IPS-18a (cell line): ENCODE results near the gene ACVR1.
A peak's percentile ranks its signal among the peaks of the same experiment; 100 is the strongest.
"Not testable (repeated sequence)": the region's sequence is repeated elsewhere in the genome, so short reads cannot be mapped to it uniquely, and the experiment has no call there.

ENCODE experiments used
- H3K27ac ChIP-seq: one replicate; pipeline ENCODE4 v1.5.1; 2013; ENCODE audit warnings: low read length
- H3K27me3 ChIP-seq: one replicate; pipeline ENCODE4 v1.6.1; 2013; ENCODE audit warnings: mild to moderate bottlenecking, low read length; ENCODE audit not compliant: control insufficient read depth, insufficient read depth
- H3K36me3 ChIP-seq: one replicate; pipeline ENCODE4 v1.6.1; 2013; ENCODE audit warnings: low read depth, low read length; ENCODE audit not compliant: control insufficient read depth
- H3K4me1 ChIP-seq: one replicate; pipeline ENCODE4 v1.6.1; 2013; ENCODE audit warnings: low read depth, low read length; ENCODE audit not compliant: control insufficient read depth
- H3K4me3 ChIP-seq: one replicate; pipeline ENCODE4 v1.5.1; 2013; ENCODE audit warnings: low read length
- H3K9ac ChIP-seq: one replicate; pipeline ENCODE4 v1.6.1; 2013; ENCODE audit warnings: mild to moderate bottlenecking, low read length, moderate library complexity
- H3K9me3 ChIP-seq: one replicate; pipeline ENCODE4 v1.6.1; 2013; ENCODE audit warnings: low read depth, low read length; ENCODE audit not compliant: control insufficient read depth

Gene ACVR1

DNA sequence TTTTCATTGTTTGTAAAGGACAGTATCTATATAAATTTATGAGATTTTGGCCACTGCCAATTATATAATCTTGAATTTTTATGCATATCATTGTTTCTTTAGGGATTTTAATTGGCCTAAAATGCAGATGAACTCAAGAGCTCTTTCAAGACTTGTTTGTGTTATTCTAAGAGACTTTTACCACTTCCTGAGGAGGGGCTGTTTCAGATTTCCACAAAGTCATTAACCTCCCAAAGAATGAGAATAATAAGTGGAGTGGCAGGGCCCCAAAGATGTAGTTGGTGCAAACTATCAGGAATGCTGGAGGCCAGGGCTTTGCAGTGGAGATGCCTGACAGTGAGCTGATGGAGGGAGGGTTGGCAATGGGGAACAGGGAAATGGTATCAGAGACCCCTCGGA is 15.5 kb upstream of the ACVR1 start:
- Histone ChIP-seq H3K4me3 (no peak overlapping the region), H3K9me3 (no peaks in the 10 kb centered on the region), H3K27ac (no peak overlapping the region), H3K36me3 (no peaks in the 10 kb centered on the region), H3K27me3 (no peaks in the 10 kb centered on the region), H3K9ac (no peak overlapping the region), H3K4me1 (peaks cover 25% of the 10 kb centered on the region)

DNA sequence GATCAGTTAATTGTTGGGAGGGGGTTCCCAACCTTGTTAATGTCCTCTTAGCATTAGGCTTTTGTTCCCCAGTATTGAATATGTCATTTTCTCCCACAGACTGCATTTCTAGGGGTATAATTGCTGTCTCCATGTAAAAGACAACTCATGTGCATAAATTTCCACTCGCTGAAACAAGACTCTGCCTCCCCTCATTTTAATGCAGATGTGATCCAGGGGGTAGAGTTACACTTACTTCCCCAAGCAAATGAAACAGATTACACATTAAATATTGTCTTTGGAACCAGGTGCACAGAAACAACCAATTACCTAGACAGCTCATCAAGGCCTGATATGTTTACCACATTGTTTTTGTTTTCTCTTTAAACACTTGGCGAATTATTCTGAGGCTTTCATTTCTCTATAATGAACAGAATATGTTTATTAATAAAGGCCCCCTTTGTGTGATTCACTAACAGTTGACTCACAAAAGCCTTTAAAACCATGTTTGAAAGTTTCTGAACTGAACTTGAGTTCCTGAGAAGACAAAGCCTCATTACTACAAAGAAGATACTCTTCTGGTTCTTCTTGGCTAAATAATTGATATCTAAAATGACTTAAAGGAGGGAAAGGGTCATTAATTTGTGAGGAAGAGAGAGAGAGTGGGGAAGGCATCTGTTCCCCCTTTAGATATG is 15.0 kb upstream of the ACVR1 start:
- H3K9me3 ChIP-seq = no peaks in the 10 kb centered on the region
- H3K27me3 ChIP-seq = no peaks in the 10 kb centered on the region
- peak overlapping the region; percentile 4 for H3K27ac ChIP-seq
- peak overlapping the region; percentile 18 for H3K4me3 ChIP-seq
- no peaks in the 10 kb centered on the region for H3K36me3 ChIP-seq
- peaks cover 25% of the 10 kb centered on the region for H3K4me1 ChIP-seq
- no peak overlapping the region for H3K9ac ChIP-seq

DNA sequence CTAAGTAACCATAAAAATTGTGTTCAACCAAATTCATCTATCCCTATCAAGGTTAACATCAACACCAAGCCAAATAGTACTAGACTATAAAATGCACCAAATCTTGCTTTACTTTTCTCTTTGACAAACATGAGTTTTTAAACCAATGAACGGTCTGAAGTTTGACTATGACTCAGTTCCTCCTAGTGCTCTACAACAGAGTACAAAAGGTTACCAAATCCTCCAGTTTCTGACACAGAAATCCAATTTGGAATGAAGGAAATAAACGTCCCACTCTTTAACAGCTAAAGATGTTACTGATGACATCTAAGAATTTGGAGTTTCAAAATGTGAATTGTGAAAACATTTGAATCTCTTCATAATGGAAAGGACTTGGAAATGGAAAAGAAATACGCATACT is 11.8 kb upstream of the ACVR1 start:
- Histone ChIP-seq H3K27me3 (no peaks in the 10 kb centered on the region), H3K27ac (no peak overlapping the region), H3K36me3 (no peaks in the 10 kb centered on the region), H3K4me3 (no peak overlapping the region), H3K9me3 (no peaks in the 10 kb centered on the region), H3K4me1 (peaks cover 25% of the 10 kb centered on the region), H3K9ac (no peak overlapping the region)

DNA sequence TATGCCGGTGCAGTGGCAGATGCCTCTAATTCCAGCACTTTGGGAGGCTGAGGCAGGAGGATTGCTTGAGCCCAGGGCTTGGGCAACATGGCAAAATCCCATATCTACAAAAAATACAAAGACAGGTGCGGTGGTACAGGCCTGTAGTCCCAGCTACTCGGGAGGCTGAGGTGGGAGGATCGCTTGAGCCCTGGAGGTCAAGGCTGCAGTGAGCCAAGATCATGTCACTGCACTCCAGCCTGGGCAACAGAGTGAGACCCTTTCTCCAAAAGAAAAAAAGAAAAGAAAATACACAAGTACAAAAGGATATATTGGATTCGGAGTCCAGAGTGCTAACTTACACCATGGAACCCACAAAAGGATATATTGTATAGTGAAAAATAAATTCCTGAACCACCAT is 8.4 kb upstream of the ACVR1 start:
- H3K4me1 ChIP-seq, H3K9me3 ChIP-seq: not testable (repeated sequence)

DNA sequence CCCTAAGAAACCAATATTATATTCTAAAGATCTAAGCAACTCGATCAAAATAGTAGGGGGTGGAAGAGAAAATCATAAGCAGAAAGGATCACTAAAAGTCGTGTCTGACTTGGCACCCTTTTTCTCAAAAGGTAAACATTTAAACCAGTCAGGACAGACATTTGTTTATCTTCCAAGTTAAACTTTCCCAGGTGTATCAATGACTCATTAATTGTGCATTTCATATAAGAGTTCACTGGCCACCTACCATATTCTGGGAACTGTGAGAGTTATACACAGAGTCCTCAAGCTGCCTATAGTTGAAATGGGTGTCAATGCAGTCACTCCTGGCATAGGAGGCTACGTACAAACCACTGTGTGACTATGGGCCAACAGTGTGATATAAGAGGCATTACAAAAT is 4.8 kb upstream of the ACVR1 start:
- no peak overlapping the region for H3K27ac ChIP-seq
- no peak overlapping the region for H3K9ac ChIP-seq
- peaks cover 7% of the 10 kb centered on the region for H3K4me1 ChIP-seq
- H3K27me3 ChIP-seq = peaks cover 13% of the 10 kb centered on the region
- no peak overlapping the region for H3K4me3 ChIP-seq
- H3K36me3 ChIP-seq = no peaks in the 10 kb centered on the region
- H3K9me3 ChIP-seq = no peaks in the 10 kb centered on the region

More for the DNA sequence above, 8.4 kb upstream of the ACVR1 start:
- not testable (repeated sequence) for H3K27ac ChIP-seq, H3K4me3 ChIP-seq, H3K36me3 ChIP-seq, H3K9ac ChIP-seq, H3K27me3 ChIP-seq

DNA sequence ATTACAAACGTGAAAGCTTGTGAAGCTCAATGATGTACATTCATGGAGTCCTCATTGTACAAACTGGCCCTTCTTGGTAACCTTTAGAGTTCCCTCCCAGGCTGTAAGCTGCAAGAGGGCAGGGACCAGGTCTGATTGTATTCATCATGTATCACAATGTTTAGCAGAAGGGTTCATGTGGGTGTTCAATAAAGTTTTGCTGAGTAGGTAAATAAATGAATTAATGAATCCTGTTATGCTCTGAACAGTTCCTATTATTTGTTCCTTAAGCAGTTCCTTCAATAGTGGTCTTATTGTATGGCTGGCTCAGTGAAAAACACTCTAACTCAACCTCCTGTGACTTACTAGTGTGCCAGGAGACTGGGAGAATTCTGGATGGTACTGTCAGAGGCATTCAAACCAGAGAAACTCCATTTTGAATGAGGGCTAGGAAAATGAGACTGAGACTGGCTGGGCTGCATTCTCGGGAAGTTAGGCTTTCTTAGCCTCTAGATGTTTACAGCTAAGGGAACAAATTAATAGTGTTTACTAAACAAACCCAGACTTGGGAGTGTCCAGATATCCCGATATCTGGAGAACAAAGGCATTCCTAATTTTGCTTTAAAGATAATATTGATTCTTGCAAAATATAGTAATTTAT is 1.8 kb upstream of the ACVR1 start:
- Histone ChIP-seq H3K9ac (no peak overlapping the region), H3K9me3 (no peaks in the 10 kb centered on the region), H3K36me3 (no peaks in the 10 kb centered on the region), H3K4me1 (peaks cover 7% of the 10 kb centered on the region), H3K4me3 (no peak overlapping the region), H3K27ac (no peak overlapping the region), H3K27me3 (peaks cover 26% of the 10 kb centered on the region)

DNA sequence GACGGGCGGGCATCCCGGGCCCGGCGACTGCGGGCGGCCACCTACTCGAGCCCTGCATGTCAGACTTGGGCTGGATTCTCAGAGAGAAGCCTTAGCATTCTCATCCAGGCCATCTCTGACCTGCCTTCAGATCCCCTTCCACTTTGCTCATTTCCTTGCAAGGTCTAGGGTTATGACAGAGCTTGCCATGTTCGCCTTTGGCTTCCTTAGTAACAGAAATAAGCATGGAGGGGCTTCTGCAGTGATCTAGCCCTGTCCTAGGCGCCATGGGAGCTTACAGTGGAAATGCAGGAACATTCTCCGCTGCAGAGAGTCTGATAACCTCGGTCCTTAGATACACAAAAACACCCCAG is 632 bp upstream of the ACVR1 start:
- Histone ChIP-seq H3K27me3 (peaks cover 26% of the 10 kb centered on the region), H3K9ac (peak overlapping the region; percentile 38), H3K27ac (no peak overlapping the region)

DNA sequence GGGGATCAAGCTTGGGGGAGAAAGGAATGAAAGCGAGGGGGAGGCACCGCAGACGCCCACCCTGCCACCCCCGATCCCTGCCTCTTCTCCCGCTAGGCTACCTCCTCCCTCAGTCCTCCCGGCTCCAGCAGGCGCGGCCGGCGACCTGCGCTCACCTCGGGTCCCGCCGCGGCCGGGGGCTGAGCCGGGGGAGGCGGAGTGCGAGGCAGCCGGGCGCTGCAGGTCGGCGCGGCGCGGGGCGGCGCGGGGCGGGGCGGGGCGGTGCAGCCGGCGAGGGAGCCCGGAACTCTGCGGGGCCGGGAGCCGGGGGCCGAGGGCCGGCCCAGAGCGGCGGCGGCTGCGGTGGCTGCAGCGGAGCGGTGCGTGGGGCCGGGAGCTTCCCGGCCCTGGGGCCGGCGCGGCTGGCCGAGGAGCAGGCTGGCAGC is 477 bp downstream of the ACVR1 start:
- no peaks in the 10 kb centered on the region for H3K36me3 ChIP-seq
- H3K27me3 ChIP-seq = peaks cover 26% of the 10 kb centered on the region
- peak overlapping the region; percentile 87 for H3K4me3 ChIP-seq
- peak overlapping the region; percentile 44 for H3K9ac ChIP-seq
- H3K27ac ChIP-seq = no peak overlapping the region
- H3K9me3 ChIP-seq = no peaks in the 10 kb centered on the region
- H3K4me1 ChIP-seq = peaks cover 10% of the 10 kb centered on the region

More for the DNA sequence above, 632 bp upstream of the ACVR1 start:
- Histone ChIP-seq H3K9me3 (no peaks in the 10 kb centered on the region), H3K4me1 (peaks cover 7% of the 10 kb centered on the region), H3K36me3 (no peaks in the 10 kb centered on the region), H3K4me3 (peak overlapping the region; percentile 73)

DNA sequence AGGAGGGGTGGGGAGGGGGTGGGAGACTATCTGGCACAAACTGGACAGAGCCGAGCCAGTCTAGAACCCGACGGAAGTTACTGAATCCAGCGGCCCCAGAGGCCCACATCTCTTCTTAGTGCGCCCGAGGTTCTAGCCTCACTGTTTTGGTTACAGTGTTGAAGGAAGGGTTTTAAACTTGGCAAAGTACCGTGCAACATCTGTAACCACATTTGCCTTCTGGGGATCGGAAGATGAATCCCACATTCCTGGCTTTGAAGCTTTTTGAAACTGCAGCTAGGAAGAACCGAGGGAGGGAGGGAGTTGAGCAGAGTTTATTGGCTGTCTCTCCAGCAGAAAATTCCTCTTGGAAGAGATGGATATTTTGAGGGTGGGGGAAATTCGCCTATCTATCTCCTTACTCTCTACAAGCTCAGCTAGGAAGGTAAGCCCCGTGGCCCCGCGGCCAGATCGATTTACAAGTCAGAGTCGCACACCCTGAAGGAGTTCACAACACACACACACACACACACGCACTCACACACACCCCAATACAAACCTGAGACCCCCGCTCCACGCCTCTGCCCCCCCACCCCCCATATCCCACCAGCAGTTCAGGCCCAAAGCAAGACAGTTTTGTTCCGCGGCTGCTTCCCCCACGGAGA is 1.0 kb downstream of the ACVR1 start:
- Histone ChIP-seq H3K9me3 (no peaks in the 10 kb centered on the region), H3K4me3 (peak overlapping the region; percentile 87), H3K27ac (no peak overlapping the region), H3K36me3 (no peaks in the 10 kb centered on the region), H3K27me3 (peaks cover 26% of the 10 kb centered on the region), H3K9ac (peak overlapping the region; percentile 44), H3K4me1 (peaks cover 10% of the 10 kb centered on the region)

DNA sequence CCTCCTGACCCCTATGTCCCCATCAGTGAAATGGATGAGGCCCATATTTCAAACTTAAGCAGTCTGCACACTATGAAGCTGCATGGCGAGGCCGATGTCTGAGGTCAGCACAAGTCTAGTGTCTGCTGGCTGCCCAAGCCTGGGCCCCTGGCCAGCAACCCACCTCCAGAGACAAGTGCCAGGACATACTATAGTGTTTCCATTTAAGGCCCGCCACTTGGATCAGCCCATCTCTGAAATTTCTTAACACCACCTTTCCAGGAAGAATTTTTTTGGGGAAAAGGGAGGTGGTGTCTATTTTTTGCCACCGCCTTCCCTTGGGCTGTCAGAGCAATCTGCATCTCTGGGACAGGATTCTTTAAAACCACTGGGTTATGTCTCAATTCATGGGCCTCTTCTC is 1.8 kb downstream of the ACVR1 start:
- Histone ChIP-seq H3K9me3 (no peaks in the 10 kb centered on the region), H3K4me1 (peaks cover 10% of the 10 kb centered on the region), H3K36me3 (no peaks in the 10 kb centered on the region), H3K27me3 (peaks cover 26% of the 10 kb centered on the region), H3K9ac (no peak overlapping the region), H3K27ac (no peak overlapping the region), H3K4me3 (peak overlapping the region; percentile 87)

DNA sequence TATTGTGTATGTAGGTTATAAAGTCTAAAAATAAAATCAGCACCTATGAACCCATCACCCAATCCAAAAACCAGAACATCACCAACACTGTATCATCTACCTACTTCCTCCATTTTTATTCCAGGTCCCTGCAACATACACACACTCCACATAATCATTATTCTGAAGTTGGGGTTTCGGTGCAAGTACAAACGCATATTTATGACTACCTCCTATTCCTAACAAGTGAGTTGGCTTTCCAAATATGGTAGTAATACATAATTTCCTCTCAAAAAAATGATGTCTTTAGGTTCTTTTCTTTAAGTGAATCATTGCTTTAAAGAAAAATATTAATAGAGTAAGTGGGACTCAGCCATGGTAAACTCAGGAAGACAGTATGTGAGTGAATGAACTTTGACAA is 3.3 kb downstream of the ACVR1 start:
- peaks cover 12% of the 10 kb centered on the region for H3K4me1 ChIP-seq
- H3K4me3 ChIP-seq = no peak overlapping the region
- no peak overlapping the region for H3K27ac ChIP-seq
- H3K9me3 ChIP-seq = no peaks in the 10 kb centered on the region
- H3K9ac ChIP-seq = no peak overlapping the region
- no peaks in the 10 kb centered on the region for H3K36me3 ChIP-seq
- peaks cover 22% of the 10 kb centered on the region for H3K27me3 ChIP-seq

DNA sequence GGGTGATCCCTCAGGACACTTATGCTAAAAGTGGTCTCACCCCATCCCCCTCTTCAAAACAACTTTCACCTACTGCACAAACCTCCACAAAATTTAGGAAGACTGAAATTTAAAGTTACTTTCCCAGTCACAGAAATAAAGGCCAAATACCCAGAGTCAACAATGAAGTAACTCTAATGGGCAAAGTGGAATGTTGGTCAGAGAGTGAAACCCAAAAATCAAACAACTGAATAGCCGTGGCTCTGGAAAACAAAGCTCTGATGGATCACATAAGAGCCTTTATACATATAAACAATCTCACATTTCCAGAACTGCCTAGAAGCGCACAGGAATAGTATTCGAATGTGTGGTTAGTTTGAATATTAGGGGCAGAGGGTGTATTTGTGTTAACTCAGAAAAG is 4.7 kb downstream of the ACVR1 start:
- H3K9me3 ChIP-seq = no peaks in the 10 kb centered on the region
- H3K9ac ChIP-seq = no peak overlapping the region
- peaks cover 12% of the 10 kb centered on the region for H3K27me3 ChIP-seq
- H3K27ac ChIP-seq = no peak overlapping the region
- no peaks in the 10 kb centered on the region for H3K36me3 ChIP-seq
- H3K4me3 ChIP-seq = no peak overlapping the region
- H3K4me1 ChIP-seq = peaks cover 16% of the 10 kb centered on the region
